Thoracic aorta (tissue), 2 donors: ENCODE measurements around the gene MMP8. TPM values are rescaled to one million over a fixed set of nuclear protein-coding genes. Genes with fewer than 3 reads are reported as not detected.
A peak's percentile ranks its signal among the peaks of the same experiment; 100 is the strongest.
"Not testable (repeated sequence)": the region's sequence is repeated elsewhere in the genome, so short reads cannot be mapped to it uniquely, and the experiment has no call there.

Experiments
- ATAC-seq: fragments of 150-250 bp; one replicate; pipeline ENCODE4 v1.8.0; 2017; ENCODE audit warnings: low read depth; ENCODE audit not compliant: insufficient number of reproducible peaks, low FRiP score
- DNase-seq: peaks from one replicate; pipeline ENCODE4 v3.0.0-alpha.2; 2020; ENCODE audit warnings: low spot score
- H3K27ac ChIP-seq, 2 donors: fragments of 200-600 bp; sonication (generic); 1 replicate in 1 of 2; 2 replicates in 1 of 2; pipeline ENCODE4 v1.5.1; 2016; ENCODE audit warnings: mild to moderate bottlenecking in 2 of 2, moderate library complexity in 2 of 2
- H3K27me3 ChIP-seq: fragments of 200-600 bp; sonication (generic); replicated peaks from 2 replicates; pipeline ENCODE4 v1.6.0; 2016; ENCODE audit warnings: mild to moderate bottlenecking; ENCODE audit not compliant: insufficient read depth
- H3K36me3 ChIP-seq: fragments of 200-600 bp; sonication (generic); one replicate; pipeline ENCODE4 v1.5.1; 2016
- H3K4me1 ChIP-seq, 2 donors: fragments of 200-600 bp; sonication (generic); 1 replicate in 1 of 2; 2 replicates in 1 of 2; pipeline versions ENCODE4 v1.5.1 to v1.6.0; 2016; ENCODE audit warnings: low read depth in 2 of 2, mild to moderate bottlenecking in 1 of 2; ENCODE audit not compliant: control insufficient read depth in 1 of 2
- H3K4me3 ChIP-seq: fragments of 200-600 bp; sonication (generic); 2 replicates; pipeline ENCODE4 v1.5.1; 2016; ENCODE audit warnings: mild to moderate bottlenecking
- H3K9me3 ChIP-seq: fragments of 200-600 bp; sonication (generic); 2 replicates; pipeline ENCODE4 v1.5.1; 2016
- total RNA-seq, 2 donors: library from RNA; depleted of rRNA; stranded (reverse); fragments of >200 nt; gene quantifications; one replicate each; pipeline versions ENCODE4 v1.1.0 to v1.2.3, GENCODE V29; 2016
- TF ChIP-seq, protein P1 (sequence below): fragments of 200-600 bp; sonication (generic); IDR thresholded peaks from one replicate; pipeline ENCODE4 v1.5.1; 2019; ENCODE audit warnings: antibody characterized with exemption

Gene MMP8
- total RNA-seq, 2 donors from 2014 or later: not detected

DNA sequence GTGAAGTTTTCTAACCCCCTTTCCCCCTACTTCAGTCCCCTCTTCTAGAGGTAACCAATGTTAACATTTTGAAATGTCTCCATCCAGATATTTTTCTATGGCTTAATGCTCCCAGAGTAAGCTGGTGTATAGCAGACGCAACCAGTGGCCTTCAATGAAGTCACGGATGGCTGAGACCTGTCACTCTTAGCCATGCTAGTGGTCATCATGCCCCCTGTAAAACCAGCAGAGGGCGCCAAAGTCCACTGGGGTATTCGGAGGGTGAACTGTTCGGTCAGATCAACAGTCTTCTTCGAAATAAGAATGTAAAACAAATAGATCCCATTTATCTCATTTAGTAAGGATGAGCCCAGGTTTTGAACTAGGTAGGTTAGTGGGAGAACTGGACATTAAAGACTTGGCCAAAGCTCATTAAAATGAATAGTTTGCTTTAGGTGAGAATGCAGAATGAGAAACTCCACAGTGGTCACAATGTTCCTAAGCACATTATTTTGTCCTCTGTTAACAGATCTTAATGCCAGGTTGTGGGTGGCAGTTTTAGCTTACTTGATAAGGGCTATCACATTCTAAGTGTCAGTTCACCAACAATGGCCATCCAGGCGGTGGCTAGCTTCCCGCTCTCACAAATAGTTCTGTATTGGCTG is 8.6 kb upstream of the MMP8 start:
- TF ChIP-seq, protein P1, sequence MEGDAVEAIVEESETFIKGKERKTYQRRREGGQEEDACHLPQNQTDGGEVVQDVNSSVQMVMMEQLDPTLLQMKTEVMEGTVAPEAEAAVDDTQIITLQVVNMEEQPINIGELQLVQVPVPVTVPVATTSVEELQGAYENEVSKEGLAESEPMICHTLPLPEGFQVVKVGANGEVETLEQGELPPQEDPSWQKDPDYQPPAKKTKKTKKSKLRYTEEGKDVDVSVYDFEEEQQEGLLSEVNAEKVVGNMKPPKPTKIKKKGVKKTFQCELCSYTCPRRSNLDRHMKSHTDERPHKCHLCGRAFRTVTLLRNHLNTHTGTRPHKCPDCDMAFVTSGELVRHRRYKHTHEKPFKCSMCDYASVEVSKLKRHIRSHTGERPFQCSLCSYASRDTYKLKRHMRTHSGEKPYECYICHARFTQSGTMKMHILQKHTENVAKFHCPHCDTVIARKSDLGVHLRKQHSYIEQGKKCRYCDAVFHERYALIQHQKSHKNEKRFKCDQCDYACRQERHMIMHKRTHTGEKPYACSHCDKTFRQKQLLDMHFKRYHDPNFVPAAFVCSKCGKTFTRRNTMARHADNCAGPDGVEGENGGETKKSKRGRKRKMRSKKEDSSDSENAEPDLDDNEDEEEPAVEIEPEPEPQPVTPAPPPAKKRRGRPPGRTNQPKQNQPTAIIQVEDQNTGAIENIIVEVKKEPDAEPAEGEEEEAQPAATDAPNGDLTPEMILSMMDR: peak; percentile 7
- no peaks in the 10 kb centered on the region for H3K4me1 ChIP-seq
- no peak overlapping the region for H3K4me3 ChIP-seq
- no peaks in the 10 kb centered on the region for H3K9me3 ChIP-seq
- H3K36me3 ChIP-seq: no peaks in the 10 kb centered on the region
- ATAC-seq: no peak
- no peak overlapping the region for H3K27ac ChIP-seq
- no peaks in the 10 kb centered on the region for H3K27me3 ChIP-seq
- DNase-seq: no peak

- H3K9me3 ChIP-seq, H3K27me3 ChIP-seq, H3K27ac ChIP-seq, DNase-seq, H3K4me3 ChIP-seq, H3K36me3 ChIP-seq, H3K4me1 ChIP-seq, ATAC-seq: not testable (repeated sequence)
Measured at GRCh38 chr11:102730944-102731343, 6.2 kb upstream of the MMP8 start.

DNA sequence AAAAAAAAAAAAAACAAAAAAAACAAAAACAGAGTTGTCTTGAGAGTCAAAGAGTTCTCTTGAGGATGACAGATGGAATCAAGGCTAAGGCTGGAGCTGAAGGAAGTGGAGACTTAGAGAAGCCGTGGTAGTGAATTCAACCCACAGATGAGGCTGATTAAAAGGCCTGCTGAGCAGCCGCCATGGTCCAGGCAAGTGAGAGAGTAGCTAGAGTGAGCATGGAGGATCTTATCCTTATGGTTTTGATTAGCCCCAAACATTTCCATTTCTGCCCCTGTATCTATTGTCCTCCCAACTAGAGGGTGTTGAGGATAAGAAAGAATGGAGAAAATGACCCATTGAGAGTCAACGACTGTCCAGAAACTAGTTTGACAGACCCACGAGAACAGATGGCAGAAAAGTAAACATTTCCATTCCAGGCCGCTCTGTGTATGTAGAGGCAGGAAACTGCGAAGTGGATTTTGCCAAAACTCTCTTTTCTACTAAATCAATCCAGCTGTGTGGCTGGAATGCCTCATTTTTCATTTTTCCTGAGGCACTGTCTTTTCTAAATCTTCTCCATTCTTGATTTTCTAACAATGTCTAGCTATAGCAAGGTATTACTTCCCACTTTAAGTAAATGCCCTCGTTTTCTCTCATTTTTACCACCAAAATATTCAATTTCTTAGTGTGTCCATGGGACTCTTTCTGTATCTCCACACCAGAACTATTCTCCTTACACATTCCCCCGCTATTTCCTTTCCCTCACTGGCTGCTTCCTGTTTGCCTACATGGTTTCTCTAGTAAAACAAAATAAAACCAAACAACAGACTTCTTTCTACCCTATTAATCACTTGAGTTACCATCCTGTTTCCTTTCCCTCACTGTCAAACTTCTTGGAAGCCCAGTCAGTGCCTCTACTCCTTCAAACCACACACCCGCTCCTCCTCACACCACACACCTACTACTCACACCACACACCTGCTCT is 5.4 kb upstream of the MMP8 start:
- H3K27ac ChIP-seq: no peak overlapping the region
- no peaks in the 10 kb centered on the region for H3K9me3 ChIP-seq
- no peaks in the 10 kb centered on the region for H3K36me3 ChIP-seq
- H3K4me3 ChIP-seq: no peak overlapping the region
- H3K4me1 ChIP-seq: no peaks in the 10 kb centered on the region
- no peak for ATAC-seq
- H3K27me3 ChIP-seq: no peaks in the 10 kb centered on the region
- TF ChIP-seq, protein P1: no peak
- DNase-seq: no peak

GRCh38 chr11:102727890-102728289 is 3.1 kb upstream of the MMP8 start:
- TF ChIP-seq, protein P1: no peak
- Histone ChIP-seq H3K36me3 (no peaks in the 10 kb centered on the region), H3K9me3 (no peaks in the 10 kb centered on the region), H3K4me1 (no peaks in the 10 kb centered on the region), H3K4me3 (no peak overlapping the region), H3K27ac (no peak overlapping the region), H3K27me3 (no peaks in the 10 kb centered on the region)
- DNase-seq (no peak), ATAC-seq (no peak)

DNA sequence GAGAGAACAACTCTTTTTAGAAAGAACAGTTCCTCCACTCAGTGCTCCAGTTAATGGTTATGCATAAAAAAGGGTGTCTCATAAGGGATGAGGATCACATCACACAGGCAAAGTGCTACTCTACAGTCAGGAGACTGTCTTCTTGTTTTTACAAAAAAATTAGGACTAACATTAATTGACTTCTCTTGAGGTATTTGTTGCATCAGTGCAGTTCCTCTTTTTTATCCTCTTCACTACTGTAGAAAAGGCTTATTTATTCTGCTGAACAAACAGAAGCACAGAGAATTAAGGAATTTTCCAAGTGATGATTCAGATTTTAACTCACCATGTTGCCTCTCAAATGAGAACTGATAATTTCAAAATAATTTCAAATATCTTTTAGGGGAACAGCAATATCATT is 1.9 kb downstream of the MMP8 start:
- ATAC-seq: no peak
- Histone ChIP-seq H3K4me1 (no peaks in the 10 kb centered on the region), H3K27ac (no peak overlapping the region), H3K4me3 (no peak overlapping the region), H3K27me3 (no peaks in the 10 kb centered on the region), H3K9me3 (no peaks in the 10 kb centered on the region), H3K36me3 (no peaks in the 10 kb centered on the region)
- TF ChIP-seq, protein P1: no peak
- DNase-seq: no peak
